ENCODE measurements around the gene MPI. TPM values are rescaled to one million over a fixed set of nuclear protein-coding genes. Genes with fewer than 3 reads are reported as not detected.

Gene MPI, protein sequence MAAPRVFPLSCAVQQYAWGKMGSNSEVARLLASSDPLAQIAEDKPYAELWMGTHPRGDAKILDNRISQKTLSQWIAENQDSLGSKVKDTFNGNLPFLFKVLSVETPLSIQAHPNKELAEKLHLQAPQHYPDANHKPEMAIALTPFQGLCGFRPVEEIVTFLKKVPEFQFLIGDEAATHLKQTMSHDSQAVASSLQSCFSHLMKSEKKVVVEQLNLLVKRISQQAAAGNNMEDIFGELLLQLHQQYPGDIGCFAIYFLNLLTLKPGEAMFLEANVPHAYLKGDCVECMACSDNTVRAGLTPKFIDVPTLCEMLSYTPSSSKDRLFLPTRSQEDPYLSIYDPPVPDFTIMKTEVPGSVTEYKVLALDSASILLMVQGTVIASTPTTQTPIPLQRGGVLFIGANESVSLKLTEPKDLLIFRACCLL
- total RNA-seq (2022; extraction: Qiagen RNA extraction; ENCODE audit: low read depth) = 28.1 to 34.6 TPM (median 31.0 TPM) in 5 replicates

GRCh38 chr15:74889883-74890664 lies at the start of gene MPI:
Gene MPI, plus strand, starts transcription at chr15:74890042. Its CDS starts 32 bp downstream, at chr15:74890074.

GRCh38 chr15:74842581-74843444 lies 47.0 kb upstream of the MPI start, which contains the start of gene ULK3:
Gene ULK3, minus strand, starts transcription at chr15:74843156. Its CDS starts 51 bp downstream, at chr15:74843105.

GRCh38 chr15:74873036-74873755 lies 16.6 kb upstream of the MPI start, which contains the start of gene SCAMP2:
Gene SCAMP2, minus strand, starts transcription at chr15:74873365. Its CDS starts 110 bp downstream, at chr15:74873255.

DNA sequence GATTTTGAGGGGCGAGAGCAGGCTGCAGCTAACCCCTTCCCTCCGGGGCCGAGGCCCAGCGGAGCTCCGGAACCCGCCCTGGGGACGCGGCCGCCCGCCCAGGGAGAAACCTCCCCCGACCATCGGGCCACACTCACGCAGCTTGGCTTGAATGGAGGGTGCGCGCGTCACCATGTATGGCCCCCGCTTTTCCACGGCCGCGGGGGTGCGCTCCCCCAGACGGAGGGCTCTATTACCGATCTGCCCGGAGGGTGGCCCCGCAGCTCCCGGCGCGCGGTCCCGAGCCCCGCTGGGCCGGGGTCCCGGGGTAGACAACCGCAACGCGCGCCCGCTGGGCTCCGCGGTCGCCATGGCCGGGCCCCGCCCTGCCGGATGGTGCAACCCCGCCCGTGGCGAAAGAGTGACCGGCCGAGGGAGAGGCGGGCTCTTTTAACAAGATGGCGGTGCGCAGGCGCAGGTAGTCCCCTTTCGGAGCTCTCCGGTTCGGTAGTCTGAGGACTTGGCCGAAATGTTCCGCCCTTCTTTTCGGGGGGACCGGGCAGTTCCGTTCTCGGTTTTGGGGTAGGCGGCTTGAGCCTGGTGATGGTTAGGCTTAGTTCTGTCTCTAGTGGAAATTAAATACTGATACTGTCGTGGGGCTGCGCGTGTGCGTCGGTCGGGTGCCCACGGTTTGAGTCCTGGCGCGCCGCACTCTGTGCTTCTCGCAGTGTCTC lies 16.8 kb downstream of the MPI start, which contains the start of gene FAM219B:
FAM219B (minus strand) TSS at position 402 of the 713 bp plus-strand sequence; CDS start at position 351, 51 bp downstream.

DNA sequence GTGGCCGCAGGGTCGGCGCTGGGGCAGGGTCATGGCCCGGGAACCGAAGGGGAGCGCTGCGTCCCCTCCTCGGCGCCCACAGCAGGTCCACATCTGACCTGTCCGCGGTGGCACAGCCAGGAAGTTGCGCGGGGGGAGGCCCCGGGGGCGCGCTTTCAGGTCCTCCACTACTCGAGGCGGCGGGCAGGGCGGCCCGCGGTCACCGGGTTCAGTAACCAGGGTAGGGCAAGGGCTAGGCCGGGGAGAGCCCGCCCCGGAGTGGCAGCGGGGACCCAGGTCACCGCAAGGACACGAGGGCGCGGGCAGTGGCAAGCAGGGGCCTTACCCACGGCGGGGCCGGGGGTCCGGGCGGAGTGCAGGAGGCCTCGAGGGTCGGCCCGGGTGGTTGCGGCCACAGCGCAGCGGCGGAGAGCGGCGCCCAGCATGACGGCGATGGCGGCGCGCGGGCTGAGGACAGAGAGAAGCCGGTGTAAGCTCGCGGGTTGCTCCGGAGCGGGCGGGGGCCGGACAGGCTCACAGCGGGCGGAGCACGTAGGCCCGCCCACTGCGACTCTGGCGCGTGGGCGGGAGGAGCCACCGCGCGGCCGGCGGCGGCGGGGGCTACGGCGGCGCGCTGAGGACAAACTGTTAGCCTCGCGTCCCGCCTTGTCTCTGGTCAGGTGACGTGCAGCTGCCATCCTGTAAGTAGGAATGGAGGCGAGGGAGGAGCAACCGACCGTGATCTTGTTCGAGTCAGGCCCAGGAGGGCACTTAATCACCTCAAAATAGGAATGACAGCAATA lies 47.9 kb downstream of the MPI start, which contains the start of gene COX5A:
COX5A (minus strand) TSS at position 484 of the 782 bp plus-strand sequence; CDS start at position 425, 59 bp downstream.

Other genes with a start within 250 kb of the MPI start
- 17.9 to 22.5 TPM (median 20.1 TPM) in 5 replicates for gene EDC3, start 194.0 kb upstream of the MPI start, total RNA-seq (2022; extraction: Qiagen RNA extraction; ENCODE audit: low read depth)
- 1.4 to 2.1 TPM (median 1.8 TPM) in 5 replicates for gene CYP1A1, start 164.5 kb upstream of the MPI start, total RNA-seq (2022; extraction: Qiagen RNA extraction; ENCODE audit: low read depth)
- gene CYP1A2, start 141.2 kb upstream of the MPI start, total RNA-seq (2022; extraction: Qiagen RNA extraction; ENCODE audit: low read depth) = not detected in 5 replicates
- 47.1 to 73.2 TPM (median 65.0 TPM) in 5 replicates for gene CSK, start 108.0 kb upstream of the MPI start, total RNA-seq (2022; extraction: Qiagen RNA extraction; ENCODE audit: low read depth)
- not detected in 5 replicates for gene LMAN1L, start 77.2 kb upstream of the MPI start, total RNA-seq (2022; extraction: Qiagen RNA extraction; ENCODE audit: low read depth)
- 0.07 TPM in 1 of 5 replicates, not detected in the others for gene CPLX3, start 63.4 kb upstream of the MPI start, total RNA-seq (2022; extraction: Qiagen RNA extraction; ENCODE audit: low read depth)
- gene ULK3, start 46.9 kb upstream of the MPI start, total RNA-seq (2022; extraction: Qiagen RNA extraction; ENCODE audit: low read depth) = 22.1 to 39.8 TPM (median 34.1 TPM) in 5 replicates
- 48.5 to 73.4 TPM (median 68.1 TPM) in 5 replicates for gene SCAMP2, start 16.7 kb upstream of the MPI start, total RNA-seq (2022; extraction: Qiagen RNA extraction; ENCODE audit: low read depth)
- gene FAM219B, start 16.8 kb downstream of the MPI start, total RNA-seq (2022; extraction: Qiagen RNA extraction; ENCODE audit: low read depth) = 30.5 to 42.8 TPM (median 38.0 TPM) in 5 replicates
- 535 to 602 TPM (median 542 TPM) in 5 replicates for gene COX5A, start 48.0 kb downstream of the MPI start, total RNA-seq (2022; extraction: Qiagen RNA extraction; ENCODE audit: low read depth)
- 20.2 to 29.5 TPM (median 28.6 TPM) in 5 replicates for gene RPP25, start 66.7 kb downstream of the MPI start, total RNA-seq (2022; extraction: Qiagen RNA extraction; ENCODE audit: low read depth)
- 9.3 to 13.3 TPM (median 11.7 TPM) in 5 replicates for gene SCAMP5, start 105.5 kb downstream of the MPI start, total RNA-seq (2022; extraction: Qiagen RNA extraction; ENCODE audit: low read depth)
- gene PPCDC, start 133.5 kb downstream of the MPI start, total RNA-seq (2022; extraction: Qiagen RNA extraction; ENCODE audit: low read depth) = 12.9 to 21.8 TPM (median 19.3 TPM) in 5 replicates